SU-DHL-6 (cell line): ENCODE data around the gene NPDC1.

Experiments used
- H2AFZ ChIP-seq: fragments of 200-600 bp; sonication (generic); 2 replicates; pipeline ENCODE4 v1.6.1; 2014; ENCODE audit warnings: low read depth, mild to moderate bottlenecking, moderate library complexity, mixed read lengths, antibody characterized with exemption, low read length; ENCODE audit not compliant: severe bottlenecking
- H3F3A ChIP-seq: fragments of 200-600 bp; shearing (Covaris generic); 2 replicates; pipeline ENCODE4 v1.6.0; 2016; ENCODE audit warnings: antibody characterized with exemption, mild to moderate bottlenecking; ENCODE audit not compliant: insufficient read depth
- H3K27ac ChIP-seq: fragments of 200-600 bp; sonication (generic); 2 replicates; pipeline ENCODE4 v1.5.1; 2016; ENCODE audit warnings: low read depth, mild to moderate bottlenecking, low read length, moderate library complexity, mixed read lengths
- H3K27me3 ChIP-seq: fragments of 200-600 bp; sonication (generic), shearing (Covaris generic); 2 replicates; pipeline ENCODE4 v1.6.0; 2014; ENCODE audit warnings: mild to moderate bottlenecking, low read length
- H3K36me3 ChIP-seq: fragments of 200-600 bp; sonication (generic); 2 replicates; pipeline ENCODE4 v1.6.1; 2014; ENCODE audit warnings: mild to moderate bottlenecking, low read length, mixed read lengths
- H3K4me2 ChIP-seq: fragments of 300-600, 200-600 bp; shearing (Covaris generic), sonication (generic); 2 replicates; pipeline ENCODE4 v1.6.0; 2014; ENCODE audit warnings: low read length, low read depth, mild to moderate bottlenecking; ENCODE audit not compliant: poor library complexity, severe bottlenecking
- H3K4me3 ChIP-seq: fragments of 200-600 bp; sonication (generic); 2 replicates; pipeline ENCODE4 v1.5.1; 2014; ENCODE audit warnings: antibody characterized with exemption, low read length, mild to moderate bottlenecking, mixed read lengths; ENCODE audit not compliant: insufficient read depth, poor library complexity, severe bottlenecking
- H3K79me2 ChIP-seq: fragments of 200-600 bp; sonication (generic); 2 replicates; pipeline ENCODE4 v1.6.1; 2014; ENCODE audit warnings: mild to moderate bottlenecking, low read length, moderate library complexity; ENCODE audit not compliant: insufficient read depth
- H3K9ac ChIP-seq: fragments of 200-600 bp; sonication (generic); 2 replicates; pipeline ENCODE4 v1.7.0; 2014; ENCODE audit warnings: mild to moderate bottlenecking, low read length
- H3K9me2 ChIP-seq: fragments of 200-600 bp; sonication (generic); replicated peaks from 2 replicates; pipeline ENCODE4 v1.6.1; 2014; ENCODE audit warnings: low read length; ENCODE audit not compliant: insufficient read depth
- H3K9me3 ChIP-seq: fragments of 200-600 bp; sonication (generic); 2 replicates; pipeline ENCODE4 v1.6.1; 2014; ENCODE audit warnings: low read length, mixed read lengths; ENCODE audit not compliant: insufficient read depth
- H4K20me1 ChIP-seq: fragments of 200-600 bp; sonication (generic); 2 replicates; pipeline ENCODE4 v1.6.1; 2014; ENCODE audit warnings: low read depth, mild to moderate bottlenecking, antibody characterized with exemption, low read length, moderate library complexity, mixed read lengths
- EZH2phosphoT487 ChIP-seq: fragments of 200-600 bp; sonication (generic), shearing (Covaris generic); conservative IDR thresholded peaks from 2 replicates; pipeline ENCODE4 v1.6.1; 2018; ENCODE audit warnings: mild to moderate bottlenecking, antibody characterized with exemption, low read length, moderate library complexity, mixed read lengths
- TF ChIP-seq, protein P1 (sequence below): fragments of 200-600 bp; sonication (generic); IDR thresholded peaks from one replicate; pipeline ENCODE4 v1.5.1; 2017; ENCODE audit warnings: antibody characterized with exemption, mild to moderate bottlenecking, low read length, moderate library complexity; ENCODE audit not compliant: insufficient read depth, poor library complexity, severe bottlenecking

The NPDC1 gene

DNA sequence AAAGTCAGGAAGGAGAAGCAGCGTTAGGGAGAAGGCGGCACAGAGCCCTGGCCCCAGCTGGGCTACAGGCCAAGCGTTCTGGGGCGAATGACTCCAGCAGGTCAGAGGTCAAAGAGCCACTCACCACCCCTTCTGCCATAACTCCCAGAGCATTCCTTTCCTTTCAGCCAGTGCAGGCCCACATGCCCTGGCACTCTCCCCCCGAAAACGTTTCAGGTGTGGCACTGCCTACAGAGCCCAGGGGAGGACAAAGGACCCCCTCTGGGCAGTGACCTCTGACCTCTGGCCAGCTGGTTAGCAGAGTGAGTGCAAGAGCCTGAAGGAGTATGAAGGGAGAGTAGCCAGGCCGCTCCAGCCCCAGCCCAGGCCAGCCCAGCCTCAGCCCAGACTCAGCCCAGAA lies 22.8 kb downstream of the NPDC1 start:
- no peak for TF ChIP-seq EZH2phosphoT487
- TF ChIP-seq, protein P1, sequence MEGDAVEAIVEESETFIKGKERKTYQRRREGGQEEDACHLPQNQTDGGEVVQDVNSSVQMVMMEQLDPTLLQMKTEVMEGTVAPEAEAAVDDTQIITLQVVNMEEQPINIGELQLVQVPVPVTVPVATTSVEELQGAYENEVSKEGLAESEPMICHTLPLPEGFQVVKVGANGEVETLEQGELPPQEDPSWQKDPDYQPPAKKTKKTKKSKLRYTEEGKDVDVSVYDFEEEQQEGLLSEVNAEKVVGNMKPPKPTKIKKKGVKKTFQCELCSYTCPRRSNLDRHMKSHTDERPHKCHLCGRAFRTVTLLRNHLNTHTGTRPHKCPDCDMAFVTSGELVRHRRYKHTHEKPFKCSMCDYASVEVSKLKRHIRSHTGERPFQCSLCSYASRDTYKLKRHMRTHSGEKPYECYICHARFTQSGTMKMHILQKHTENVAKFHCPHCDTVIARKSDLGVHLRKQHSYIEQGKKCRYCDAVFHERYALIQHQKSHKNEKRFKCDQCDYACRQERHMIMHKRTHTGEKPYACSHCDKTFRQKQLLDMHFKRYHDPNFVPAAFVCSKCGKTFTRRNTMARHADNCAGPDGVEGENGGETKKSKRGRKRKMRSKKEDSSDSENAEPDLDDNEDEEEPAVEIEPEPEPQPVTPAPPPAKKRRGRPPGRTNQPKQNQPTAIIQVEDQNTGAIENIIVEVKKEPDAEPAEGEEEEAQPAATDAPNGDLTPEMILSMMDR: no peak
- no peaks in the 10 kb centered on the region for H3F3A ChIP-seq
- no peaks in the 10 kb centered on the region for H3K36me3 ChIP-seq
- H3K9ac ChIP-seq: no peak overlapping the region
- H3K9me2 ChIP-seq: no peaks in the 10 kb centered on the region
- no peak overlapping the region for H3K4me2 ChIP-seq
- no peak overlapping the region for H3K4me3 ChIP-seq
- no peaks in the 10 kb centered on the region for H3K27me3 ChIP-seq
- H3K79me2 ChIP-seq: no peaks in the 10 kb centered on the region
- H3K9me3 ChIP-seq: no peaks in the 10 kb centered on the region
- H2AFZ ChIP-seq: no peak overlapping the region
- no peak overlapping the region for H3K27ac ChIP-seq
- H4K20me1 ChIP-seq: no peaks in the 10 kb centered on the region

DNA sequence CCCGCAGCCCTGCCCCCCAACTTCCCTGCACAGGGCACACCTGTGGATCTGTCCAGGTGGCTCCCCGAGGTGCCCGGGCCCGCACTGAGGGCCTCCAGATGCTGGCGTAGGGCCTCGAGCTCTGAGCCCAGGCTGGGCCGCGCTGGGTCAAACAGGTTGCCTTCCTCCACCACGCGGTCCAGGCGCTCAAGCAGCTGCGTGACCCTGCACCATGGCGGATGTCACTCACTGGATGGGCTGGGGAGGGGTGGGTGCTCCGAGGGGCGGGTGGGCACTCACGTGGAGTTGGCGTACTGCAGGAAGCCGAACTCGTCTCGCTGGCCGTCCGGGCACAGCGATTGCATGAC lies 23.3 kb downstream of the NPDC1 start:
- Histone ChIP-seq H3K9me2 (no peaks in the 10 kb centered on the region), H3K9me3 (no peaks in the 10 kb centered on the region), H3K36me3 (no peaks in the 10 kb centered on the region), H3F3A (no peaks in the 10 kb centered on the region), H4K20me1 (no peaks in the 10 kb centered on the region), H3K79me2 (no peaks in the 10 kb centered on the region), H3K27ac (no peak overlapping the region), H3K4me2 (no peak overlapping the region), H3K9ac (no peak overlapping the region), H3K4me3 (no peak overlapping the region), H2AFZ (no peak overlapping the region), H3K27me3 (no peaks in the 10 kb centered on the region)
- TF ChIP-seq, protein P1: no peak

DNA sequence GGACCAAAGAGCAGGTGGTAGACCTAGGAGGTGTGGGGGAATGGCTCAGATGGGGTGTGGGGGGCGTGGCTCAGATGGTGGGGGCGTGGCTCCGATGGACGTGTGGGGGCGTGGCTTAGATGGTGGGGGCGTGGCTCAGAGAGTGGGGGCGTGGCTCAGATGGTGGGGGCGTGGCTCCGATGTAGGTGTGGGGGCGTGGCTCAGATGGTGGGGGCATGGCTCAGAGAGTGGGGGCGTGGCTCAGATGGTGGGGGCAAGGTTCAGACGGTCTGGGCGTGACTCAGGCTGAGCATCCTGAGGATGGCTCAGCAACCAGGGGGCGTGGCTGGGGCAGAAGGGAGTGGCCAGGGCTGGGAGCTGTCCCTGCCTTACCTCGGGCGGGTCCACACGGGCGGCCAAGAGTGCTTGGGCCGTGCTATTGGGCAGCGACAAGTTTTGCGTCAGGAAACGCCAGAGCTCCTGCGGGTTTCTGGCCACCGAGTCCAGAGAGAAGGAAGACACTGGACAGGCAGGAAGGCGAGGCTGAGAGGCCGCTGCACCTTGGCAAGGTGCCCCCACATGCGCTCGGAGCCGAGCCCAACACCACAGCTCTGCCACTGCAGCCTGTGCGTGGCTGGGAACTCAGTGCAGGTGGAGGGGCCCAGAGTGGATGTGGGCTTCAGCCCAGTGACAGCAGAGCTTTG lies 23.9 kb downstream of the NPDC1 start:
- Histone ChIP-seq H3K9ac (no peak overlapping the region), H3K27me3 (no peaks in the 10 kb centered on the region), H3F3A (no peaks in the 10 kb centered on the region), H4K20me1 (no peaks in the 10 kb centered on the region), H3K36me3 (no peaks in the 10 kb centered on the region), H3K27ac (no peak overlapping the region), H2AFZ (no peak overlapping the region), H3K4me2 (no peak overlapping the region), H3K9me2 (no peaks in the 10 kb centered on the region), H3K4me3 (no peak overlapping the region), H3K79me2 (no peaks in the 10 kb centered on the region), H3K9me3 (no peaks in the 10 kb centered on the region)
- TF ChIP-seq, protein P1: no peak
- no peak for TF ChIP-seq EZH2phosphoT487

DNA sequence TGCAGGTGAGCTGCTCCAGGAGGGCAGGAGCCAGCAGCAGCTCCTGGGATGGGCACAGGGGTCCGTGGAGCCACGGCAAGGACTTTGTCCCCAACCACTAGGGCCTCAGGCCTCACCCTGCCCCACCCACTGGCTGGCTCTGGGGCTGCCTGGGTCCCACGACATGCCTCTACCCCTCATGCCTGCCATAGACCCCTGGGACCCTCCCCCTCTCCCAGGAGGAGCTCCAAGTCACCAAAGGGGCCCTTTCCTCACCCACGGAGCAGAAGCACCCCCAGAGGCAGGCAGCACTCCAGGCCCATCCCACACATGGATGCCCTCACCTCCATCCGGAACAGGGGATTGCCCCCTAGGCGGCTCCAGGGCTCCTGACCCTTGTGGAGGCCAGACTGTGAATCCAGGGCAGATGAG lies 24.4 kb downstream of the NPDC1 start:
- Histone ChIP-seq H3K27me3 (no peaks in the 10 kb centered on the region), H3K4me2 (no peak overlapping the region), H3K9me2 (no peaks in the 10 kb centered on the region), H3K27ac (no peak overlapping the region), H2AFZ (no peak overlapping the region), H3K36me3 (no peaks in the 10 kb centered on the region), H3K9ac (no peak overlapping the region), H3K9me3 (no peaks in the 10 kb centered on the region), H3K79me2 (no peaks in the 10 kb centered on the region), H4K20me1 (no peaks in the 10 kb centered on the region), H3F3A (no peaks in the 10 kb centered on the region), H3K4me3 (no peak overlapping the region)
- TF ChIP-seq EZH2phosphoT487: no peak
- TF ChIP-seq, protein P1: no peak
